Germinal center (tissue), 1 donor: ENCODE data around the gene FBXO17.
A peak's percentile ranks its signal among the peaks of the same experiment; 100 is the strongest.
"Not testable (repeated sequence)": the region's sequence is repeated elsewhere in the genome, so short reads cannot be mapped to it uniquely, and the experiment has no call there.

ENCODE experiments used
- DNase-seq: peaks from one replicate; pipeline ENCODE4 v3.0.0; 2012; ENCODE audit warnings: mixed read lengths, low spot score

The FBXO17 gene

DNA sequence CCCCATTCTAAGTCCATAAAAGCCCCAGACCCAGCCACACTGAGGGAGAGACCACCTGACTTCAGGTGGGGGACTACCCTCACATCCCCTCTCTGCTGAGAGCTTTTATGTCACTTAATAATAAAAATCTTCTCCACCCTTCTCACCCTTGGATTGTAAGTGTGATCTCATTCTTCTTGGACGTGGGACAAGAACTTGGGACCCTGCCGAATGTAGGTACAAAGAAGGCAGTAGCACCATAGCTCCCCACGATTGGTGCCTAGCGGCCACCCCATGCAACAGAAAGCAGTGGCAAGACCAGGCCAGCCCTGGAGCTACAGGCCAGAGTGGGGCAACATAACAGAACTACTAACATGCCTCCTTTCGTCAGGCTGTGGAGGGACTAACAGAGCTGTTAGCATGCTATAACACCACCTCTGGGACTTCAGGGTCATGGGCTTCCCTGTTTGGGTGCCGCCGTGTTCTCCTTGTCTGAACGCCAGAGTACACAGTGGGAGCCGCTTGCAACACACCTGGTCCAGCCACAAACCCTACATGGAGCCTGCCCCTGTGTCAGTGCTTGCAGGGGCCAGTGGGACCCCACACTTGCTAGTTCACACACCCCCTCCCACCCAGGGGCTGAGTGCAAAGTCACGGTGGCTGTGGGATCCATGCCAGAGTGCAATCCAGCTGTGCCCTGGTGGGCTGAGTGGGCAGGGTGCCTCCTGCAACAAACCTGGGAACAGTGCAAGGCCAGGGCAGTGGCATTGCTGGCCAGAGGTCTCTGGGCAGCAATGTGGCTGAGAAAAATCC is 5.2 kb upstream of the FBXO17 start:
- no peak for DNase-seq

DNA sequence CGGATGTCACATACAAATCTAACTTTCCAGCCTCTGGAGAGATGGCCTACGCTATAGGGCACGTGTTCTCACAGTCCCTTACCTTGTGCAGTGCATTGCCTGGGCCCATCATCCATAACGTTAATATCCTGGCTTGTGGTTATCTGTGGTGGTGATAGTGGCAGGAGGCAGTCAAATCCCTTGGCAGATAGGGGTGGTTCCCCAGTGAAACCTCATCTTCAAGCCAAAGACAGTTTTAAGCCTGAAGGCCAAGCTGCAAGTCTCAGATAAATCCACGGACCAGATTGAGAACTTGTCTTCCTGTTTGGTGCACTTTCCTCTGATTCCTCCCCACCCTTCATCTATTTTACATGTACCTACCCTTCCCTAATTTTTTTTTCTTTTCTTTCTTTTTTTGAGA is 4.3 kb upstream of the FBXO17 start:
- DNase-seq, result no peak

DNA sequence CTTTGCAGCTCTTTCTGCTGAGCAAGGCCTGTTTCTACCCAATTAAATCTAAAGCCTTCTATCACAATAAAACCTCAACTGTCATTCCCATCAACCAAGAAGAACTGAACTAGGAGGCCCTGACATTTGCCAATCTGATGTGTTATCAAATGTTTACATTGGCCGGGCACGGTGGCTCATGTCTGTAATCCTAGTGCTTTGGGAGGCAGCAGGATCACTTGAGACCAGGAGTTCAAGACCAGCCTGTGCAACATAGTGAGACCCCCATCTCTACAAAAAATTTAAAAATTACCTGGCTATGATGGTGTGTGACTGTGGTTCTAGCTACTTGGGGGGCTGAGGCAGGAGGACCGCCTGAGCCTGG is 2.8 kb upstream of the FBXO17 start:
- DNase-seq, result no peak

DNA sequence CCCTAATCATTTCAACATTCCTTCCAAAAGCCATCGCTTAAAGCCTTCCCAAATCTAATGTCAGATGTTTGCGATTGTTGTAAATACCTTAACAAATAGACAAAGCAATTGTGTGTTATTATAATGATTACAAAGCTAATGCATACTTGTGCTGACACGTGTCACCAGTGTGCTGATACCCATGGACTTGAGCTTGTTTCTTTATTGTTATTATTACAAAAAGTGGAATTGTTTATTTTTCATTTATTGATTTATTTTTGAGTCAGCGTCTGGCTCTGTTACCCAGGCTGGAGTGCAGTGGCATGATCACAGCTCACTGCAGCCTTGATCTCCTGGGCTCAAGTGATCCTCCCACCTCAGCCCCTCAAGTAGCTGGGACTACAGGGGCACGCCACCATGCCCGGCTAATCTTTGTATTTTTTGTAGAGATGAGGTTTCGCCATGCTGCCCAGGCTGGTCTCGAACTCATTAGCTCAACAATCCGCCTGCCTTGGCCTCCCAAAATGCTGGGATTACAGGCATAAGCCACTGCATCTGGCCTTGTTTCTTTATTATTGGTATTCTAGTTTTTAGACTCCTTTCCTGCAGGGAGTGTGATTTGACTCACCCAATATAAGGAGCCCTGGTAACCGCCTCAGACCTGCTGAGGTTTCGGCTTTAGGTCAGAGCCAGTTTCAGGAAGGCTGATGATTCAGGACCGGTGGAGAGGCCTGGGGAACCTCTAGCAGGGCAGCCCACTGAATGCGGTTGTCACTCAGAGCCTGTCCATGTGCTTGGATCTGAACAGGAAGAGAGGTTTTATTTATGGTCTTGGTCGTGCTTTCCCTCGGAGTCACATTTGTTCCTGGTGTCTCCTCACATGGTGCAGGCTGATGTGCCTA is 2.1 kb upstream of the FBXO17 start:
- DNase-seq, result no peak

DNA sequence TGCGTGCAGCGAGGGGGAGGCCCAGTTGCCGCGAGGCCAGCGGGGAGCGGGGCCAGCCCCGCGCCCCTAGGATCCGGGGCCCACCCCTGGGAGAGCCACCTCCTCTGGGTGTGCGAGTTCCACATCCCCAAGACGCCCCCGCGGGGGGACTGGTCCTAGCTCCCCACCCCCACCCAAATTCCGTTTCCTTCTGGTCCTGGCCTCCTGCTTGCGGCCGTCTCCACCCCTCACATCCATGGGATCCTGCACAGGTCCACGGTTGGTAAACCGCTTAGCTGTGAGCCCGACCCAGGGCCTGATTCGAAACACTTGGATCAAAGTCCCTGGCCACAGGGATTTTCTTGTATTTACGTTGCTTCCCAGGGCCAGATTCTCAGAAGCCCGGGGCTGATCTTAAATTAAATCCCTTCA is 324 bp upstream of the FBXO17 start:
- DNase-seq, result no peak

DNA sequence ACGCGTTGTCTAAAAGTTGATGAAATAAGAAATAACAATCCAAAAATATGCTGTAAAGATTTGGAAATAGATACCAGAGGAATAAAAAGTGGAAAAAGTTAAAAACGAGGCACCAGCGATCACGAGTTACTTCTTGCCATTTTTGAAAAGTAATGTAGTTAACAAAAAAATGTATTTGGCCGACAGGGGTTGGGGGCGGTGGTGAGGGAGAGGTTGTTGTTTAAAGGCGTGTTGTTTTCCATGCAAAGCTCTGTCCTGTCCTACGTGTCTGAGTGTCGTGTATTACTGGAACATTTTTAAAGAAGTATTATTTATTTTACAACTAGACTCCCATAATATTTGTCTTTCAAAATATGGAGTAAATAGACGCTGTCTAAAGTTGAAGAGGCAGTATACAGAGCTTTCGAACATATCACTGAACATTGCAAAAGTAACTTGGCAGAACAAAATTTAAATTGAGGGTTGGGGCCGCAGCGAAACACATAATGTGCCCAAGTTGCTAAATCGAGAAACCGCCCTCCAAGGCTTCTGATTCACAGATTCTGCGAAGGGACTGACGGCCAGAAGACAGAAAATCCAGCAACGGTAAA is 823 bp downstream of the FBXO17 start:
- no peak for DNase-seq

DNA sequence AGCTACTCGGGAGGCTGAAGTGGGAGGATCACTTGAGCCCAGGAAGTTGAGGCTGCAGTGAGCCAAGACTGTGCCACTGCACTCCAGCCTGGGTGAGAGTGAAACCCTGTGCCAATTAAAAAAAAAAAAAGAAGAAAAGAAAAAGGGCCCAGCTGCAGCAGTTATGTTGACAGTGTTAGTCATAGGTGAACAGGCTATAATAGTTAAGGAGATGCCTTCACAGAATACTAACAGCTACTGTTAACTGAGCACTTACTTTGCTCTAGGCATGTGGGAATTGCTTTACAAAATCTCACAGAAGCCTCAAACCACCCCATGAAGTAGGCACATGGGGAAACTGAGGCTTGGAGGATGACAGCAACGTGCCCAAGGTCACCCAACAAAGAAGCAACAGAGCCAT is 3.9 kb downstream of the FBXO17 start:
- DNase-seq, result no peak

DNA sequence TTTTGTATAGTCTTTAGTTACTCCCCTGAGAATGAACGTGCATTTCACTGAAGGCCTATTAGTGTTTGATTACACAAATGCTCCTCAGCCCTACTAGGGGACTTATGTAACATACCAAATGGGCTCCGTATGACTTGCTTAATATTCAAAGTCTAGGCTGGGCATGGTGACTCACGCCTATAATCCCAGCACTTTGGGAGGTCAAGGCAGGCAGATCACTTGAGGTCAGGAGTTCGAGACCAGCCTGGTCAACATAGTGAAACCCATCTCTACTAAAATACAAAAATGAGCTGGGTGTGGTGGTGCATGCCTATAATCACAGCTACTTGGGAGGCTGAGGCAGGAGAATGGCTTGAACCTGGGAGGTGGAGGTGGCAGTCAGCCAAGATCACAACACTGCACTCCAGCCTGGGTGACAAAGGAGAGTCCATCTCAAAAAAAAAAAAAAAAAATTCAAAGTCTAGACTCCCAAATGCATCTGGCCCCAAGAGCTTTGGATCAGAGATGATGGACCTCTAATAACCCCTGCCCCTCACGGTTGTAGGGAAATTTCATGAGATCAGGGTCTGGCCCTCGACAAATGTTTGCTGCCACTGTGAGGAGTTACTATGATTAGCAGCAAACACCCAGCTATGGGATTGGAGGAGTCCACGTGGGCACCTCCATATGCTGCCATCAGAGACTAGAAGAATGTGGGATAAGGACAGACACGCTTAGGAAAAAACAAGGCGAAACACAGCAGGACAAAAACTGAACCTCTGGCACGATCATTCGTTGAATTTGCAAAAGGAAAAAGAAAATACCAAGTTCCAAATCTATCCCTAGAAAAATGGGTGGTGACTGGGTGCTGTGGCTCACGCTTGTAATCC is 4.6 kb downstream of the FBXO17 start:
- no peak for DNase-seq

DNA sequence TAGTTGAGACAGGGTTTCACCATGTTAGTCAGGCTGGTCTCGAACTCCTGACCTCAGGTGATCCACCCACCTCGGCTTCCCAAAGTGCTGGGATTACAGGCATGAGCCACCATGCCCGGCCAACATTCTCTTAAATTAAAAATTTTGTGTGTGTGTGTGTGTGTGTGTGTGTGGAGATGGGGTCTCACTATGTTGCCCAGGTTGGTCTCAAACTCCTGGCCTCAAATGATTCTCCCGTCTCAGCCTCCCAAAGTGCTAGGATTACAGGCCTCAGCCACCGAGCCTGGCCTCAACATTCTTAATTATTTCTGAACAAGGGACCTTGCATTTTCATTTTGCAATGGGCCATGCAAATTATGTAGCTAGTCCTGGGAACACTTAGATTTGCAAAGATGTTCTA is 9.4 kb downstream of the FBXO17 start:
- DNase-seq, result not testable (repeated sequence)

DNA sequence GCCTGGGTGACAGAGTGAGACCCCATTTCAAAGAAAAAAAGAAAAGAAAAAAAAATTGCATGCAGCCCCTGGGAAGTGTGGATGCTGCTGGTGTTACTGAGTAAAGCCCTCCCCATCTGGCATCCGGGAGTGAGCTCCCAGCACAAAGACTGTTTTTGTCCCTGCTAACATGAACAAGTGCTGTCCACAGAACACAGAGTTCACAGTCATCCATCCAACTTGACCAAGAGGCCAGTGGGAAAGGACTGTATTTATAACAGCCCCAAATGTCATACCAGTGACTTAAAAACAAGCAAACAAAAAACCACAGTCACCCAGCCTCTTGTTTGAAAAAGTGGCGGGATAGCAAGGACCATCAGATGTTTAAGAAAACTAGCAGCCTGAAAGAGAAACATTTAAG is 10.8 kb downstream of the FBXO17 start:
- no peak for DNase-seq

DNA sequence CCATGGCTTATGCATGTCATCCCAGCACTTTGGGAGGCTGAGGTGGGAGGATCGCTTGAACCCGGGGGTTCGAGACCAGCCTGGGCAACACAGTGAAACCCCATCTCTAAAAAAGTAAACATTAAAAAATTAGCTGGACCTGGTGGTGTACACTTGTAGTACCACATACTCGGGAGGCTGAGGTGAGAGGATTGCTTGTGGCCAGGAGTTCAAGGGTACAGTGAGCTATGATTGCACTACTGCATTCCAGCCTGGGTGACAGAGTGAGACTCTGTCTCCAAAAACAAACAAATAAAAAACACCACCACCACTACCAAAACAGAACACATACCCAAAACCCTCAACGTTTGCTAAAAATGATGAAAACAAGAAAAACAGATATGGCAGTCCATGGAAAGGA is 15.9 kb downstream of the FBXO17 start:
- no peak for DNase-seq

DNA sequence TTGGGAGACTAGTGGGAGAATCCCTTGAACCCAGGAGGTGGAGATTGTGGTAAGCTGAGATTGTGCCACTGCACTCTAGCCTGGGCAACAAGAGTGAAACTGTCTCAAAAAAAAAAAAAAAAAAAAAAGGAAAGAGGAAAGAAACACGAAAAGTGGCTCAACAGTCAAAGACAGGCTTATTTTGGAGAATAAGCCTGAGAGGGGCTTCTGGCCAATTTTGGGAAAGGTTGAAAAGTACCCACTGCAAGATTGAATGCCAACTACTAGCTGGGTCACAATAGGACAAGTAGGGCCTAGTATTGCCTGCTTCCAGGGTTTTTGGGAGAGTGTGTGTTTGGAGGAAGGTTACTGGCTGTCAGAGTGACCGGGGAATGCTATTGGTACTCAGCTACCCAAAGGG is 17.2 kb downstream of the FBXO17 start:
- DNase-seq, result no peak

DNA sequence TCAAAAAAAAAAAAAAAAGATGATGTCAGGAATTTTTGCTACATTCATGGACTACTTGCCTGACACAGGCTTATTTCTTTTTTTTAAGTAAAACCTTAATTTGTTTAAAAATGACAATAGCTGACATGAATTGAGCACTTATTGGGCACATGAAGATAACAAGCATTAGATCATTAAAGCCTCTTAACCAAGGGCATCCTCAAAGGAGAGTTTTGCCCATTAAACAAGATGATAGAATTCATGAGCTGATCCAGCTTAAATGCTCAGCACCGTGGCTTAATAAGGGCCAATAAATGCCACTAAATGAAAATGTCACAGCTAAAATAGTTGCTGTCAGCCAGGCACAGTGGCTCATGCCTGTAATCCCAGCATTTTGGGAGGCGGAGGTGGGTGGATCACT is 19.3 kb downstream of the FBXO17 start:
- DNase-seq, result no peak

DNA sequence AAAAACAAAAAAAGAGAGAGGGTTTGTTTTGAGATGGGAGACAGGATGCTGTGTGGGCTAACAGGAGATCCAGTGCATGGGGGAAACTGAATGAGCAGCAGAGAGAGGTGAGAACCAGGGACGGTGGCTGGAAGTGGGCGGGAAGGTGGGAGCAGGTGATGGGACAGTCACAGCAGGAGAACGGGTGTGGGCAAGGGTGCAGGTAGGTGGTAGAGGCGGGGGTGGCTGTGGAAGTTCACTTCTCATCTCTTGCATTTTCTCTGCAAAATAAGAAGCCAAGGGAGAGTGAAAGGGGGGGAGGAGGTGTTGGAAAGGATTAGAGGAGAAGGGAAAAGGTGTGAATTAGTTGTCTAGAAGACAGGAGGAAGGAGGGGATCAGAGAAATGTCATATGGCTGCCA is 21.9 kb downstream of the FBXO17 start:
- no peak for DNase-seq

DNA sequence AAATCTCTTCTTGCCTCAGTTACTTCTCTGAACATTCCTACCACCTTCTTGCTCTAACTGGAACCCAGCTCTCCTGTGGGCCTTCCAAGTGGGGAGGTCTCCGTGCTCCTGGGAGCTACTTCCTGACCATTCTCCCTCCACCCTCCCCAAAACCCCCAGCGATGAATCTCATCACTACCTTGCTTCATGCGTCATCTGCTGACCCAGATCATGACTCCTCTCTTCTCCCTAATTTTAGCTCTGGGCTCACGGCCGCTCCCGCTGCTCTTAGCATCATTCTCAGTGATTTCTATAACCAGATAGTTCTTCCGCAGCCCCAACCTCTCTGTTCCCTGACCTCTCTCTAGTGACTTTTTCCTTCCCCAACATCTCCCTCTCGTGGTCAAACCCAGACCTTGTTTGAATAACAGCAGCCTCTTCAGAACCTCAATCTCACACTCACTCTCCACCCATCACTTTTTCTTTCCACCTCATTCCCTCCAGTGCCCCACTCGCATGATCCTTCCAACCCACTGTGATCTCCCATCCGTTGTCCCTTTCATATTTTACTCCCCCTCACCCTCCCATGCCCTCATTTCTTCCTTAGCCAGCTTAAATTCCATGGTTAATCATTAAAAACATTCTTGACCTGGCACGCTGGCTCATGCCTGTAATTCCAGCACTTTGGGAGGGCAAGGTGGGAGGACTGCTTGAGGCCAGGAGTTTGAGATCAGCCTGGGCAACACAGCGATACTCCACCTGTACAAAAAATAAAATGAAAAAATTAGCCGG is 23.0 kb downstream of the FBXO17 start:
- DNase-seq, result peak; percentile 29

DNA sequence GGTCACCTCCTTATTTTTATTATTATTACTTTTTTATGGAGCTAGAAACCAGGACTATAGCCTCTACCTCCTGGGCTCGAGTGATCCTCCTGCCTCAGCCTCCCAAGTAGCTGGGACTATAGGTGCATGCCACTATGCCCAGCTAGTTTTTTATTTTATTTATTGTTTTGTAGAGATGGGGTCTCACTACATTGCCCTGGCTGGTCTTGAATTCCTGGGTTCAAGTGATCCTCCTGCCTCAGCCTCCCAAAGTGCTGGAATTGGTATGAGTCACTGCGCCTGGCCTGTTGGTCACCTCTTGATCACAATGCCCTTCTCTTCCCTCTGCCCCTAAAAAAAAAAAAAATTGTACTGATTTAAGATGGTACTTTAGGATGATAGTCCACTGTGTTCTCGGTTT is 24.4 kb downstream of the FBXO17 start:
- DNase-seq, result no peak

DNA sequence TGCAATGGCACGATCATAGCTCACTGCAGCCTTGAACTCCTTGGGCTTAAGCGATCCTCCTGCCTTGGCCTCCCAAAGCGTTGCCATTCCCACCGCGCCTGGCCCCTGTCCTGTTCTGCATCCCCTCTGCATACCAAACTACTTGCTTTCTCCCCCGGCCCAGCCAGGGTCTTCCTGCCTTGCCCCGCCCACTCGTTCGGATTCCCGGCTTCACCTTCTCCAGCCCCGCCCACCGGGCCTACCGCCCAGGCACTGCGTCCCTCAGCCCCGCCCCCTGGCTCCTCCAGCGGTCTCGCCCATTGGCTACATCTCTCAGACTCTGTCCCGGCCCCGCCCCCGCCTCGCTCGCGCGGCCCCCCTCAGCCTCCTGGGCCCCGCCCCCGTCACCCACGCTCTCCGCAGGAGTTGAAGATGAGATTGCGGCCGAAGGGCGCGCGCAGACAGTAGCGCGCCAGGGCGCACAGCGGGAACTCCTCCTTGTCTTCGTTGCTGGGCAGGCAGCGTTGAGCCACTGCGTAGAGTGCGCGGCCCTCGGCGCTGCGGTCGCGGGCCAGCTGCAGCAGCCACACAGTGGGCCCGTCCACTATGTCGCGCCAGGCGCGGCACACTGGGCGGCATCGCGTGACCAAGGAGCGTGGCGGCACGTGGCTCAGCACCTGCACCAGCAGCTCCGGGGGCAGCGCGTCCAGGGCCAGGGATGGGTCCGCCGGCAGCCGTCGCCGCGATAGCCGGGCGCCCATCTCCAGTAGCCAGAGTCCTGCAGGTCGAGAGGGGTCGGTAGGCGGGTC is 25.8 kb downstream of the FBXO17 start:
- peak; percentile 94 for DNase-seq

DNA sequence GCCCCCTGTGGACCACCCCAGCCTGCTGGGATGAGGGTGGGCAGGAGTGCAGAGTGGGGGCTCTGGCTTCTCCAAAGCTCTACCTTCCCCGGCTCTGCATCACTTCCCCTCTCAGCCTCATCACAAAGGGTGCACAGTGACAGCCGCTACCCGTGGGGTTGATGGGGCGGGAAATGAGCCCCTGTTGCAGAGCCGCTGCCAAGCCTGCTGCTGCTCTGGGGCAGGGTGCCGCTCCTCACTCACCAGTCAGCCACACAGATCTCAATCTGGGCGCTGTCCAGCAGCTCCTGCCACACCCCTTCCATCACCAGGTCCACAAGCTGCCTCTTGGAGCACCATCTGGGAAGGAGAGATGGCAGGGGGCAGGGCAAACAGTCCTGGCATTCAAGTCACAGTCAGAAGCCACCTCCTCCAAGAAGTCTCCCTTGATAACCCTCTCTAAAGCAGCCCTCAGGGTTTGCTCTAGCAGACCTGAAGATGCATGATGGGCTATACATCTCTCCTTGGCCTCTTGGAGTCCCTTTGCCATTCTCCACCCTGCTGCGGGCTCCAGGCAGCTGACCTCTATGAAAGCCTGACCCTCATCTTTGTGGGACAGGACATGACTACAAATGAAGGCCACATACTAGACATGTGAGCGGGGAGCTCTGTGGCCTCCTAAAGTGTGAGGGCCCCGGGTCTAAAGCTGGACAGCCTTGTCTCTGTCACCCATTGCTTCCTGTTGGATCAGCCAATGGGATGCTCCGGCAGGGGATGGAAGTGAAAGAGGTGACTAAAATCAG is 29.1 kb downstream of the FBXO17 start:
- no peak for DNase-seq

DNA sequence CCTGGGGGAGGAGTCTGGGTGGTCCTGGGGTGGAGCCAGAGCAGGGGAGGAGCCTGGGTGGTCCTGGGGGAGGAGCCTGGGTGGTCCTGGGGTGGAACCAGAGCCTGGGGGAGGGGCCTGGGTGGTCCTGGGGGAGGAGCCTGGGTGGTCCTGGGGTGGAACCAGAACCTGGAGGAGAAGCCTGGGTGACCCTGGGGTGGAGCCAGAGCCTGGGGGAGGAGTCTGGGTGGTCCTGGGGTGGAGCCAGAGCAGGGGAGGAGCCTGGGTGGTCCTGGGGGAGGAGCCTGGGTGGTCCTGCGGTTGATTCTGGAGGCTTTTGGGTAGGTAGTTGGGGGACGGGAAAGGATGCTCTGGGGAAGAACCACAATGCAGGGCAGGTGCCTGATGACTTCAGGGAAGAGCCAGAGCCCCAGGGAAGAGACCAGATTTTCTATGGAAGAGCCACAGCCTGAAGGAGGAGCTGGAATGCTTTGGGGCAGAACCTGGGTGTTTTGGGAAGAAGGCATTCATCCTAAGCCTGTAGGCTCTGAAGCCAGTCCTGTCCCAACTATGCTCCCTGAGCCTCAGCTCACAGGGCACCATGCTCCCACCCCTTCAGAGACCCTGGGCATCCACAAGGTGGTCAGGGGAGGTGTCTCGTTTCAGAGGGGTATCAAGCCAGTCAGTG is 29.8 kb downstream of the FBXO17 start:
- DNase-seq, result no peak
